GM21447 (cell line): ENCODE data around the gene LRP1.
A peak's percentile ranks its signal among the peaks of the same experiment; 100 is the strongest.

Source experiments
- ATAC-seq: cut with Tn5 transposase; IDR thresholded peaks from one replicate; pipeline ENCODE4 v1.9.1; 2021; ENCODE audit not compliant: unreplicated experiment

The LRP1 gene

GRCh38 chr12:57127726-57128518 lies at the start of gene LRP1:
Gene LRP1 (plus strand): TSS chr12:57128483. CDS start chr12:57128965, 482 bp downstream.
- no peak for ATAC-seq

GRCh38 chr12:57078519-57079404 lies 49.5 kb upstream of the LRP1 start, which contains the start of gene NEMP1:
Gene NEMP1 (minus strand): TSS chr12:57078791. CDS start chr12:57078745, 46 bp downstream.
- peak; percentile 91 for ATAC-seq

GRCh38 chr12:57079821-57080220 lies 48.5 kb upstream of the LRP1 start:
- ATAC-seq: no peak

GRCh38 chr12:57080855-57081254 lies 47.4 kb upstream of the LRP1 start:
- no peak for ATAC-seq

- no peak for ATAC-seq
Measured at GRCh38 chr12:57085999-57086492, 42.2 kb upstream of the LRP1 start.

GRCh38 chr12:57086493-57087009 lies 41.7 kb upstream of the LRP1 start:
- ATAC-seq: no peak

- peak; percentile 31 for ATAC-seq
Measured at GRCh38 chr12:57087010-57087690, 41.1 kb upstream of the LRP1 start.

GRCh38 chr12:57087691-57088353 lies 40.5 kb upstream of the LRP1 start:
- ATAC-seq: peak; percentile 36

- peak; percentile 46 for ATAC-seq
Measured at GRCh38 chr12:57088354-57089270, 39.7 kb upstream of the LRP1 start, which contains the start of gene NAB2. Gene NAB2 (plus strand): TSS chr12:57089114. CDS start chr12:57089272, 158 bp downstream.

- ATAC-seq: no peak
Measured at GRCh38 chr12:57089271-57090245, 38.7 kb upstream of the LRP1 start.

GRCh38 chr12:57090490-57090889 lies 37.8 kb upstream of the LRP1 start:
- no peak for ATAC-seq

GRCh38 chr12:57090924-57091637 lies 37.2 kb upstream of the LRP1 start:
- ATAC-seq: no peak

- no peak for ATAC-seq
Measured at GRCh38 chr12:57091638-57092528, 36.4 kb upstream of the LRP1 start.

GRCh38 chr12:57092529-57092862 lies 35.8 kb upstream of the LRP1 start:
- no peak for ATAC-seq

- ATAC-seq: no peak
Measured at GRCh38 chr12:57092876-57093414, 35.3 kb upstream of the LRP1 start.
